Smooth muscle cell (in vitro differentiated cells): ENCODE results near the gene CPNE2. TPM values are rescaled to one million over a fixed set of nuclear protein-coding genes. Genes with fewer than 3 reads are reported as not detected.

Source experiments
- DNase-seq: peaks from one replicate; lab custom pipeline; 2025; ENCODE audit not compliant: unreplicated experiment; lab: John Stamatoyannopoulos, UW
- H2AFZ ChIP-seq: fragments of 200-600 bp; sonication (generic); 2 replicates; pipeline ENCODE4 v1.6.0; 2016; ENCODE audit warnings: antibody characterized with exemption, low read depth, mild to moderate bottlenecking
- H3F3A ChIP-seq: fragments of 200-600 bp; sonication (generic); 2 replicates; pipeline ENCODE4 v1.6.0; 2017; ENCODE audit warnings: antibody characterized with exemption, low read depth
- H3K27ac ChIP-seq: fragments of 200-600 bp; sonication (generic); 2 replicates; pipeline ENCODE4 v1.5.1; 2016; ENCODE audit warnings: low read depth, mild to moderate bottlenecking
- H3K27me3 ChIP-seq: fragments of 200-600 bp; sonication (generic); 2 replicates; pipeline ENCODE4 v1.6.1; 2016; ENCODE audit warnings: low read depth, mild to moderate bottlenecking
- H3K36me3 ChIP-seq: fragments of 200-600 bp; sonication (generic); 2 replicates; pipeline ENCODE4 v1.5.1; 2016; ENCODE audit warnings: low read depth
- H3K4me1 ChIP-seq: fragments of 200-600 bp; sonication (generic); 2 replicates; pipeline ENCODE4 v1.5.1; 2016; ENCODE audit warnings: low read depth
- H3K4me2 ChIP-seq: fragments of 200-600 bp; sonication (generic); 2 replicates; pipeline ENCODE4 v1.6.0; 2016; ENCODE audit warnings: mild to moderate bottlenecking
- H3K4me3 ChIP-seq: fragments of 200-600 bp; sonication (generic); 2 replicates; pipeline ENCODE4 v1.5.1; 2016; ENCODE audit warnings: mild to moderate bottlenecking
- H3K79me2 ChIP-seq: fragments of 200-600 bp; sonication (generic); 2 replicates; pipeline ENCODE4 v1.6.0; 2016; ENCODE audit warnings: low read depth, mild to moderate bottlenecking
- H3K9ac ChIP-seq: fragments of 200-600 bp; sonication (generic); 2 replicates; pipeline ENCODE4 v1.6.0; 2016; ENCODE audit warnings: low read depth
- H3K9me3 ChIP-seq: fragments of 200-600 bp; sonication (generic); replicated peaks from 2 replicates; pipeline ENCODE4 v1.5.1; 2016; ENCODE audit warnings: low read depth
- H4K20me1 ChIP-seq: fragments of 200-600 bp; sonication (generic); 2 replicates; pipeline ENCODE4 v1.6.0; 2016; ENCODE audit warnings: low read depth
- CTCF ChIP-seq: fragments of 200-600 bp; sonication (generic); IDR thresholded peaks from 2 replicates; pipeline ENCODE4 v1.5.1; 2017; ENCODE audit warnings: borderline replicate concordance, mild to moderate bottlenecking, antibody characterized with exemption; ENCODE audit not compliant: insufficient read depth, poor library complexity, severe bottlenecking
- WGBS: methylation state at CpG from one replicate; pipeline ENCODE4 v1.1.7; 2016; ENCODE audit warnings: low lambda C conversion rate; 5-methylcytosine and 5-hydroxymethylcytosine counted together
- polyA plus RNA-seq: library from polyadenylated mRNA; unstranded; fragments of >200 nt; fragmentation: Nextera tagmentation; extraction: Ambion mirVana; gene quantifications from 2 replicates; pipeline ENCODE4 v1.2.1, GENCODE V29; 2016
- total RNA-seq: library from RNA; depleted of rRNA; stranded (reverse); fragments of >200 nt; gene quantifications from 2 replicates; pipeline ENCODE4 v1.2.3, GENCODE V29; 2014

The CPNE2 gene
- total and polyA plus RNA-seq, 2 experiments from 2014 or later = 18.2 to 19.8 TPM

GRCh38 chr16:57150682-57151330, 58.4 kb downstream of the CPNE2 start:
- no peak for TF ChIP-seq CTCF

GRCh38 chr16:57151369-57151768, 59.0 kb downstream of the CPNE2 start:
- Histone ChIP-seq H4K20me1 (peaks cover 5% of the 10 kb centered on the region), H3K4me2 (no peak overlapping the region), H3K4me3 (no peak overlapping the region), H3F3A (no peaks in the 10 kb centered on the region), H3K36me3 (no peaks in the 10 kb centered on the region), H3K79me2 (no peaks in the 10 kb centered on the region), H3K4me1 (peaks cover 7% of the 10 kb centered on the region), H3K9me3 (no peaks in the 10 kb centered on the region), H2AFZ (no peak overlapping the region), H3K27me3 (no peaks in the 10 kb centered on the region), H3K27ac (no peak overlapping the region), H3K9ac (no peak overlapping the region)
- no peak for DNase-seq
- no peak for TF ChIP-seq CTCF
- 83% methylated on average over 2 of the region's 2 CpGs for WGBS

More at GRCh38 chr16:57150682-57151330, 58.4 kb downstream of the CPNE2 start:
- Histone ChIP-seq H3K36me3 (no peaks in the 10 kb centered on the region), H3K4me1 (peaks cover 7% of the 10 kb centered on the region), H3F3A (no peaks in the 10 kb centered on the region), H3K9me3 (no peaks in the 10 kb centered on the region), H3K4me3 (no peak overlapping the region), H3K79me2 (no peaks in the 10 kb centered on the region), H4K20me1 (peaks cover 5% of the 10 kb centered on the region), H3K9ac (no peak overlapping the region), H2AFZ (no peak overlapping the region), H3K27ac (no peak overlapping the region), H3K27me3 (no peaks in the 10 kb centered on the region), H3K4me2 (no peak overlapping the region)
- WGBS = 89% methylated on average over 9 of the region's 9 CpGs
- no peak for DNase-seq

- Histone ChIP-seq H3K36me3 (no peaks in the 10 kb centered on the region), H3K79me2 (no peaks in the 10 kb centered on the region), H3F3A (no peaks in the 10 kb centered on the region), H3K9me3 (no peaks in the 10 kb centered on the region), H3K4me1 (peaks cover 6% of the 10 kb centered on the region), H3K4me2 (no peak overlapping the region), H2AFZ (no peak overlapping the region), H3K9ac (no peak overlapping the region), H3K27me3 (no peaks in the 10 kb centered on the region), H3K27ac (no peak overlapping the region), H4K20me1 (peaks cover 5% of the 10 kb centered on the region), H3K4me3 (no peak overlapping the region)
- 80% methylated on average over 4 of the region's 4 CpGs for WGBS
- DNase-seq = no peak
- no peak for TF ChIP-seq CTCF
These were observed 60.0 kb downstream of the CPNE2 start for GRCh38 chr16:57152096-57153093.
